Measurements from ENCODE around the gene RNF213.

The RNF213 gene

DNA sequence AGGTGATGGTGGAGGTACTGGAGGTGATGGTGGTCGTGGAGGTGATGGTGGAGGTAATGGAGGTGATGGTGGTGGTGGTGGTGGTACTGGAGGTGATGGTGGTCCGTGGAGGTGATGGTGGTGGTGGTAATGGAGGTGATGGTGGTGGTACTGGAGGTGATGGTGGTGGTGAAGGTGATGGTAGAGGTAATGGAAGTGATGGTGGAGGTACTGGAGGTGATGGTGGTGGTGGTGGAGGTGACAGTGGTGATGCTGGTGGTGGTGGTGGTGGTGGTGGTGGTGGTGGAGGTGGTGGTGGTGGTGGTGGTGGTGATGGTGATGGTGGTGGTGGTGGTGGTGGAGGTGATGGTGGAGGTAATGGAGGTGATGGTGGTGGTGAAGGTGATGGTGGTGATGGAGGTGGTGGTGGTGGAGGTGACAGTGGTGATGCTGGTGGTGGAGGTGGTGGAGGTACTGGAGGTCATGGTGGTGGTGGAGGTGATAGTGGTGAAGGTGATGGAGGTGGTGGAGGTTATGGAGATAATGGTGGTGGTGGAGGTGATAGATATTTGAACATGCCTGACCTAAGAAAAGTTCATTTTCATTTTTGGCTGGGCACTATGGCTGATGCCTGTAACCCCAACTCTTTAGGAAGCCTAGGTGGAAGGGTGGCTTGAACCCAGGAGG, 55.0 kb downstream of the RNF213 start:
- Histone ChIP-seq H3K27ac (no peak overlapping the region), H3K36me3 (peaks cover 70% of the 10 kb centered on the region), H3K9me3 (ENCODE audit: severe bottlenecking) (peaks cover 5% of the 10 kb centered on the region), H3K27me3 (ENCODE audit: insufficient read depth, low read depth, severe bottlenecking) (no peaks in the 10 kb centered on the region), H3K4me3 (ENCODE audit: low read depth, low read length) (no peak overlapping the region)
- TF ChIP-seq, protein P1, sequence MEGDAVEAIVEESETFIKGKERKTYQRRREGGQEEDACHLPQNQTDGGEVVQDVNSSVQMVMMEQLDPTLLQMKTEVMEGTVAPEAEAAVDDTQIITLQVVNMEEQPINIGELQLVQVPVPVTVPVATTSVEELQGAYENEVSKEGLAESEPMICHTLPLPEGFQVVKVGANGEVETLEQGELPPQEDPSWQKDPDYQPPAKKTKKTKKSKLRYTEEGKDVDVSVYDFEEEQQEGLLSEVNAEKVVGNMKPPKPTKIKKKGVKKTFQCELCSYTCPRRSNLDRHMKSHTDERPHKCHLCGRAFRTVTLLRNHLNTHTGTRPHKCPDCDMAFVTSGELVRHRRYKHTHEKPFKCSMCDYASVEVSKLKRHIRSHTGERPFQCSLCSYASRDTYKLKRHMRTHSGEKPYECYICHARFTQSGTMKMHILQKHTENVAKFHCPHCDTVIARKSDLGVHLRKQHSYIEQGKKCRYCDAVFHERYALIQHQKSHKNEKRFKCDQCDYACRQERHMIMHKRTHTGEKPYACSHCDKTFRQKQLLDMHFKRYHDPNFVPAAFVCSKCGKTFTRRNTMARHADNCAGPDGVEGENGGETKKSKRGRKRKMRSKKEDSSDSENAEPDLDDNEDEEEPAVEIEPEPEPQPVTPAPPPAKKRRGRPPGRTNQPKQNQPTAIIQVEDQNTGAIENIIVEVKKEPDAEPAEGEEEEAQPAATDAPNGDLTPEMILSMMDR (IDR thresholded peaks at IDR 0.05; ENCODE audit: low read depth, low read length), result no peak
- DNase-seq, result no peak

DNA sequence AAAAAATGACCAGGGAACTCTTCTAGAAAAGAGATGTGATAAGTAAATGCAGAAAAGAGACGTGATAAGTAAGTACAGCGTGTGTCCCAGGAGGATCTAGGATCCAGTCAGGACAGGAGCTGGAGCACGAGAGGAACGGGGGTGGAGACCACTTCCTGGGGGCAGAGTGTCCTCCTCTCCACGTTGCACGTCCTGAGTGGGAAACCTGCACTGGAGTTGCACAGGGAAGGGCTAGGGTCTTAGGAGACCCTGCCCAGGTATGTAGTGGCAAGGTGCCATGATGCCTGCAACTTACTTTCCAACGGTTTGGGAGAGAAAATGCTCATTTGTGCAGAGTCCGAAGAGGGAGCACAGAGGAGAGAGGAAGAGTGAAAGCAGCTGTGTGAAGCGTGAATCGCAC, 55.8 kb downstream of the RNF213 start:
- no peak for DNase-seq
- Histone ChIP-seq H3K36me3 (peaks cover 70% of the 10 kb centered on the region), H3K4me3 (ENCODE audit: low read depth, low read length) (no peak overlapping the region), H3K9me3 (ENCODE audit: severe bottlenecking) (peaks cover 5% of the 10 kb centered on the region), H3K27me3 (ENCODE audit: insufficient read depth, low read depth, severe bottlenecking) (no peaks in the 10 kb centered on the region), H3K27ac (no peak overlapping the region)
- TF ChIP-seq, protein P1 (IDR thresholded peaks at IDR 0.05; ENCODE audit: low read depth, low read length), result no peak

DNA sequence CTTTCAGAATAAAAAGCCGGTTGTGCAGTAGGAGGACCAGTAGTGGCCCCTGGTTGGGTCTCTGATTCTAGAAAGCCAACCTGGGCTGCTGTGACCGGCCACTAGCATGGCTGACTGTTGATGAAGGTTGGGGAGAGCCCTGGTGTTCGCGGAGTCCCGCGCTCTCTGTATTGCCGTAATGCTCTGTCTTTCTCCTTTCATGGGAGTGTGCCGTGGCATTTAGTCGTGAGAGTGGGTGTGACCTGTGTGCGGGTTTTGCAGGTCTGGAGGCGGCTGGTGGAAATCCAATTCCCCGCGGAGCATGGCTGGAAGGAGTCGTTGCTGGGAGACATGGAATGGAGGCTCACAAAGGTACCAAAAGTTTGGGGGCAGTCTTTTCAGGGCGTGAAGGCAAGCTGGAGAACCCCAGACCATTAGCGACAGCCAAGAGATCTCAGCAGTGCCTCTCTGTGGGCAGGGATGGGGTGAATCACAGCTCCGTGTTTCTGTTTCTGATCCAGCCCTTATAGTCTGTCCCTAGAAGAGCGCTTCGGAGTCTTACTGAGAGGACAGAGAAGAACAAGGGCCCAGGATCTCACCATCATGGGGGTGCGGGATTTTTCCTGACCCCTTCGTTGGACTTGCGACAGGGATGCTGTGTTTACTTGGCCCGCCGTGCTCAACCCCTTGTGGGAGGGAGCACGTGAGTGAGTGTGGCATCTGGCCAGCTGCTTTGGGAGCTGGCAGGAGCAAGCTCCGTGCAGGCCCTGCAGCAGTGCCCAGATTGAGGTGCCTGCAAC, 56.5 kb downstream of the RNF213 start:
- TF ChIP-seq, protein P1 (IDR thresholded peaks at IDR 0.05; ENCODE audit: low read depth, low read length), result no peak
- H3K4me3 ChIP-seq (ENCODE audit: low read depth, low read length), result no peak overlapping the region
- peaks cover 5% of the 10 kb centered on the region for H3K9me3 ChIP-seq (ENCODE audit: severe bottlenecking)
- H3K27me3 ChIP-seq (ENCODE audit: insufficient read depth, low read depth, severe bottlenecking), result no peaks in the 10 kb centered on the region
- DNase-seq, result no peak
- H3K36me3 ChIP-seq, result peaks cover 68% of the 10 kb centered on the region
- no peak overlapping the region for H3K27ac ChIP-seq

DNA sequence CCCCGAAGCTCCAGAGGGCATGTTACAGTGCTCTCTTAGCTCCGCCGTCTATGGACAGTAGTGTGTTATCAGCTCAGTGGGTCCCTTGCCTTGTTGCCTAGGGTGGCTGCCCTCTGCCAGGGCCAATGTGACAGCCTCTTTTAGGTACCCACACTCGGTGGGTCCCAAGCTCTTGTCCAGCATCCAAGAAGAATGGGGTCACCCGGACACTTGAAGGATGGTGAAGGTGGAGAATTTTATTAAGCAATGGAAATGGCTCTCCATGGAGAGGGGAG, 57.0 kb downstream of the RNF213 start:
- DNase-seq, result no peak
- Histone ChIP-seq H3K4me3 (ENCODE audit: low read depth, low read length) (no peak overlapping the region), H3K9me3 (ENCODE audit: severe bottlenecking) (peaks cover 9% of the 10 kb centered on the region), H3K27ac (no peak overlapping the region), H3K36me3 (peaks cover 72% of the 10 kb centered on the region), H3K27me3 (ENCODE audit: insufficient read depth, low read depth, severe bottlenecking) (no peaks in the 10 kb centered on the region)
- TF ChIP-seq, protein P1 (IDR thresholded peaks at IDR 0.05; ENCODE audit: low read depth, low read length), result no peak

DNA sequence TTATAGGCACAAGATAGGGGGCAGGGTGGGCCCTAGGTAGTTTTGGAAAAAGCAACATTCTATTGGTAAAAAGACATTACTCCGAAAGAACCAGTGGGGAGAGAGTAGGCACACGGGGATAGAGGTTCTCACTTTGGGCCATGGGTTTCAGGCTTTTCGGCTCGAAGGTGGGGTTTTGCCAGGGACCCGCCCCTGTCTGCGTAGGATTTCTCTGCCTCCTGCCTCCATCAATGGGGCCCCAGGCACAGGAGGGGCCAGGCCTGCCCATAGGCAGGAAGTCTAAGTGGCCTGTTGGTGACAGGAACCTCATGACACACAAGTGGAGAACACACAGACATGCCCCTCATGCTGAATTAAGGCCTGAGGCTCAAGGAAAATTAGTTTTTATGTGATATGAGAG, 57.5 kb downstream of the RNF213 start:
- H3K36me3 ChIP-seq, result peaks cover 72% of the 10 kb centered on the region

More for the DNA sequence above, 57.5 kb downstream of the RNF213 start:
- TF ChIP-seq, protein P1 (IDR thresholded peaks at IDR 0.05; ENCODE audit: low read depth, low read length), result no peak
- peaks cover 14% of the 10 kb centered on the region for H3K9me3 ChIP-seq (ENCODE audit: severe bottlenecking)
- DNase-seq, result no peak
- H3K27ac ChIP-seq, result no peak overlapping the region
- H3K4me3 ChIP-seq (ENCODE audit: low read depth, low read length), result no peak overlapping the region
- H3K27me3 ChIP-seq (ENCODE audit: insufficient read depth, low read depth, severe bottlenecking), result no peaks in the 10 kb centered on the region
